GM12864 (cell line): ENCODE results near the gene NCKAP5.

ENCODE experiments used
- DNase-seq: peaks from one replicate; pipeline ENCODE4 v3.0.0-alpha.2; 2011; ENCODE audit warnings: low read depth
- H3K4me3 ChIP-seq: 2 replicates; pipeline ENCODE4 v1.5.1; 2011; ENCODE audit warnings: mild to moderate bottlenecking, low read depth, low read length, control low read depth
- CTCF ChIP-seq: IDR thresholded peaks from 2 replicates; pipeline ENCODE4 v1.5.1; 2011; ENCODE audit warnings: low read depth, mild to moderate bottlenecking, moderate library complexity, low read length, control low read depth, inconsistent platforms; ENCODE audit errors: missing control alignments

Gene NCKAP5

GRCh38 chr2:132979339-132980093, 588.7 kb downstream of the NCKAP5 start:
- H3K4me3 ChIP-seq: no peak overlapping the region
- DNase-seq: no peak
- TF ChIP-seq CTCF: no peak

GRCh38 chr2:132978840-132979239, 589.4 kb downstream of the NCKAP5 start:
- H3K4me3 ChIP-seq: no peak overlapping the region
- TF ChIP-seq CTCF: no peak
- DNase-seq: no peak

DNA sequence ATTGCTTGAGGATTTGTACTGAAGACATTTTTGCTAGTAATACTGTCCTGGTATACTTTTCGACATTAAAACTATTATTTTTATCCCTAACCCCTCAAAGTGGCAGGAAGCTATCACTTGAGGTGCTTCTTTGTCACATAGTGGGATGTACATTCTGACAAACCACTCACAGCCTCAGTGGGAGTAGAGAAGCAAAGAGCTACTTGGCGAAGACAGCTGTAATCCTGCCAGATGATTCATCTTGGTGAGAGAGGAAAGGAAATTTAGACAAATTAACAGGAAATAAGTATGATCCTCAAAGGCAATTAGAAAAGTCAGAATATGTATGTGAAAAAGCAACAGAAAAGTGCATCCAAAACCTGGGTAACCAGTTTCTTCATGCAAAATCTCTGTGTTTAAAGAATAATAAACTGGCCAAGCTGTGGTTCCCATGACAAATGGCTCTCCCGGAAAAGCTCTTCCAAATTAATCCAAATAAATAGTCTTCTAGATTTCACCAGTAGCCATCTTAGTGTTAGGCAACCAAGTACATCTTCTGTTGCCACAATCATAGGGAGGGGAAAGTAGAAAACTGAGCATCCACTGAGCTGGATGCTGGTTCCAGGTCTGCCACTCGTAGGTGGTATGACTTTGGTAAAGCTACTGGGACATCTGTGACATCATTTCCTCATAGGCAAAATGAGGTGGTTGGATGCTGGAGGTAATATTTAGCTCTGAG, 590.3 kb downstream of the NCKAP5 start:
- H3K4me3 ChIP-seq: no peak overlapping the region
- no peak for TF ChIP-seq CTCF
- no peak for DNase-seq

- no peak for DNase-seq
- TF ChIP-seq CTCF: no peak
- H3K4me3 ChIP-seq: no peak overlapping the region
These were observed 592.8 kb downstream of the NCKAP5 start for GRCh38 chr2:132975193-132976105.

DNA sequence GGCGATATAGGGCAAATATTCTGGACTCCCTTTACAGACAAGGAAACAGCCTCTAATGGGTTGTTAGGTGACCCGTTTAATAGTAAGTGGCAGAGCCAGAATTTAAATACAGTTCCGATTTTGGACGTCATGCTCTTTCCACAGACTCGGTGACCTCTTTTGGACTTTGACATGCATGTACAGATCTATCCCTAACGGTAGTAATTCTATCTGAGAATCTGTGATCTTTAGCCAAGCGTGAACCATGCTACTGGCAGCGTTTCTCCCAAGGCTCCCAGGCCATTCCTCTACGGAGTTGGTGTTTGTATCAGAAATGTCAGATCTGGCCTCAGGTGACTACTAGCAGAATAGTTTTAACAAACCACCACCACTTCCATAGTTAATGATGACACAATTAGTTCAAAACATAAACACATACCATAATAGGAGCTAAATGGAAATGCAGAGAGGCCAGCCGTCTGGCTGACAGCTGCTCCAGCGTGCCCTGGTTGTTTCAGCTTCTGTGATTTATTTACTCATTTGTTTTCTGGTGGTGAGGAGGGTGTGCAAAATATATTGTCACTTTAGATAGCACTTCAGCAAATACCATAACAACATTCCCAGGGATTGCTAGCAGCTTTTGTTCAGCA, 593.7 kb downstream of the NCKAP5 start:
- no peak for TF ChIP-seq CTCF
- no peak overlapping the region for H3K4me3 ChIP-seq
- no peak for DNase-seq

DNA sequence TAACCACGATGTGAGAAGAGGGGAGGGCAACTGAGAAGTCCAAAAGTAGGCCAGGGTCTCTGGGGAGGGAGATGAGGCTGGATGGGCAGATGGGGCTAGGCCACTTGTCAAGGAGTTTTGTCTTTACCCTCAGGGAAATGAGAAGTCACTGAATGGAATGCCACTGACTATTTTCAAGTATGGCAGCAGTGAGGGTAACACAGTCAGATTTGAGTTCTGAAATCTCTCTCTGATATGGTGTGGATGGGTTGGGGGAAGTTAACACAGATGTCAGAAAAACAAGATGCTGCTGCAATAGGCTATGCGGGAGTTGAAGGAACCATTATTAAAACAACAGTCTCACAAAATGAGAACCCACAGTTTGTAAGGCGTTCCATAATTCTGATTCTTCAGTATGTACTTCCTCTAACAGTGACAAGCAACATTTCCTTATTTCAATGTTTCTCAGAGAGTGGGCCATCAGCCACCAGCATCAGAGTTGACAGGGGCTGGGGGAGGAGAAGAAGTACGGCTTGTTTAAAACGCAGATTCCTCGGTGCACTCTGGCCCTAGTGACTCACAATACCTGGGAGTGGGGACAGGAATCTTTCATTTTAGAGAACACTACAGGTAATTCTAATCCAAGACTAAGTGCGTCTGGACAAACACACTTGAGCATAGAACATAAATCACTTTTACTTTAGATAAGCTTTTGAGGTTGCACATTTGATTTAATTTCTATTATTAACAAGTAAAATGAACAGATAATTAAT, 596.8 kb downstream of the NCKAP5 start:
- H3K4me3 ChIP-seq: no peak overlapping the region
- no peak for DNase-seq
- TF ChIP-seq CTCF: no peak
